H1 (cell line): ENCODE results near the gene TMEM45B. TPM values are rescaled to one million over a fixed set of nuclear protein-coding genes. Genes with fewer than 3 reads are reported as not detected.
"Not testable (repeated sequence)": the region's sequence is repeated elsewhere in the genome, so short reads cannot be mapped to it uniquely, and the experiment has no call there.

Source experiments
- CTCF ChIA-PET: fragments of 300-600 bp; sonication (Branson Sonifier 250); formaldehyde crosslinking; loops from one replicate; lab custom pipeline; 2021; ENCODE audit not compliant: partially characterized antibody; lab: Charles Lee
- POLR2A ChIA-PET: fragments of 300-600 bp; sonication (Branson Sonifier 250); formaldehyde crosslinking; loops from one replicate; lab custom pipeline; 2021; ENCODE audit warnings: inconsistent platforms; ENCODE audit not compliant: partially characterized antibody; lab: Charles Lee
- DNase-seq, 2 experiments: peaks; one replicate each; pipeline versions ENCODE4 v3.0.0 to v3.0.0-alpha.2; 2010 to 2022; ENCODE audit warnings: low spot score in 2 of 2, low read depth in 1 of 2, mixed read lengths in 1 of 2
- FAIRE-seq: peaks from 2 replicates; lab custom pipeline; 2011; peaks lifted over from hg19 to GRCh38; lab: Jason Lieb, UNC
- H2AFZ ChIP-seq: 2 replicates; pipeline ENCODE4 v1.8.1; 2012; ENCODE audit warnings: low read length, inconsistent platforms
- H2AK5ac ChIP-seq: 2 replicates; pipeline ENCODE4 v1.6.1; 2013; ENCODE audit warnings: low read depth, low read length
- H2BK120ac ChIP-seq: replicated peaks from 2 replicates; pipeline ENCODE3; 2013; ENCODE audit warnings: low read depth, low read length, inconsistent platforms
- H2BK12ac ChIP-seq: 2 replicates; pipeline ENCODE4 v1.6.1; 2013; ENCODE audit warnings: low read depth, low read length
- H2BK15ac ChIP-seq: 2 replicates; pipeline ENCODE4 v1.6.1; 2013; ENCODE audit warnings: low read length
- H2BK20ac ChIP-seq: 2 replicates; pipeline ENCODE4 v1.6.1; 2013; ENCODE audit warnings: low read length
- H2BK5ac ChIP-seq: 2 replicates; pipeline ENCODE4 v1.6.1; 2013; ENCODE audit warnings: low read depth, low read length
- H3K14ac ChIP-seq: 2 replicates; pipeline ENCODE4 v1.6.1; 2013; ENCODE audit warnings: inconsistent platforms; ENCODE audit not compliant: insufficient read length
- H3K18ac ChIP-seq: 2 replicates; pipeline ENCODE4 v1.6.1; 2013; ENCODE audit warnings: low read length; ENCODE audit errors: extremely low read depth
- H3K23ac ChIP-seq: 2 replicates; pipeline ENCODE4 v1.6.1; 2013; ENCODE audit warnings: inconsistent platforms; ENCODE audit not compliant: insufficient read length
- H3K23me2 ChIP-seq: 2 replicates; pipeline ENCODE4 v1.6.1; 2013; ENCODE audit warnings: low read depth, low read length
- H3K27ac ChIP-seq: 2 replicates; pipeline ENCODE4 v1.6.1; 2011; ENCODE audit warnings: low read depth, low read length, inconsistent platforms
- H3K27me3 ChIP-seq, 4 experiments: replicated peaks in 1 of 4; 1 replicate in 1 of 4; 2 replicates in 3 of 4; pipeline versions ENCODE4 v1.6.1 to v1.8.1; 2011 to 2013; ENCODE audit warnings: low read length in 3 of 4, mild to moderate bottlenecking in 3 of 4, inconsistent platforms in 2 of 4, mixed read lengths in 2 of 4, moderate library complexity in 1 of 4; ENCODE audit not compliant: control insufficient read depth in 3 of 4, insufficient read depth in 3 of 4; ENCODE audit errors: extremely low read depth in 1 of 4
- H3K36me3 ChIP-seq, 4 experiments: 2 replicates each; pipeline versions ENCODE4 v1.6.1 to v1.8.1; 2011 to 2013; ENCODE audit warnings: mild to moderate bottlenecking in 4 of 4, low read length in 3 of 4, moderate library complexity in 2 of 4, control low read depth in 1 of 4, inconsistent platforms in 1 of 4; ENCODE audit not compliant: insufficient read depth in 4 of 4, control insufficient read depth in 2 of 4
- H3K4ac ChIP-seq: replicated peaks from 2 replicates; pipeline ENCODE3; 2013; ENCODE audit warnings: low read length, low read depth, mixed read lengths, inconsistent platforms; ENCODE audit not compliant: insufficient read length
- H3K4me1 ChIP-seq, 4 experiments: replicated peaks in 1 of 4; 1 replicate in 1 of 4; 2 replicates in 3 of 4; pipeline versions ENCODE4 v1.6.1 to v1.8.1; 2011 to 2013; ENCODE audit warnings: low read length in 3 of 4, inconsistent platforms in 2 of 4, mixed read lengths in 1 of 4; ENCODE audit not compliant: insufficient read depth in 4 of 4, control insufficient read depth in 3 of 4
- H3K4me2 ChIP-seq, 2 experiments: 2 replicates each; pipeline versions ENCODE4 v1.6.1 to v1.8.1; 2011 to 2013; ENCODE audit warnings: low read depth in 2 of 2, low read length in 2 of 2, control low read depth in 1 of 2, inconsistent platforms in 1 of 2, mild to moderate bottlenecking in 1 of 2; ENCODE audit not compliant: insufficient read depth in 1 of 2
- H3K4me3 ChIP-seq, 4 experiments: fragments of 200-600, 300-600 bp in 1 of 4; sonication (generic), shearing (Covaris generic), sonication (Bioruptor Twin) in 1 of 4; 2 replicates each; pipeline versions ENCODE4 v1.5.1 to v1.8.1; 2011 to 2016; ENCODE audit warnings: low read length in 4 of 4, low read depth in 3 of 4, control low read depth in 2 of 4, inconsistent platforms in 2 of 4, mild to moderate bottlenecking in 2 of 4, mixed read lengths in 1 of 4, moderate library complexity in 1 of 4; ENCODE audit not compliant: insufficient read depth in 2 of 4; ENCODE audit errors: extremely low read depth in 1 of 4
- H3K56ac ChIP-seq: replicated peaks from 2 replicates; pipeline ENCODE3; 2013; ENCODE audit warnings: low read depth, mild to moderate bottlenecking, mixed read lengths, low read length, inconsistent platforms; ENCODE audit not compliant: insufficient read length
- H3K79me1 ChIP-seq: 2 replicates; pipeline ENCODE4 v1.6.1; 2013; ENCODE audit warnings: low read depth, low read length, control low read depth
- H3K79me2 ChIP-seq, 2 experiments: 2 replicates each; pipeline versions ENCODE4 v1.6.1 to v1.8.1; 2012 to 2013; ENCODE audit warnings: low read length in 2 of 2, mild to moderate bottlenecking in 2 of 2, inconsistent platforms in 1 of 2; ENCODE audit not compliant: insufficient read depth in 2 of 2, control insufficient read depth in 1 of 2
- H3K9ac ChIP-seq, 4 experiments: replicated peaks in 1 of 4; 1 replicate in 1 of 4; 2 replicates in 3 of 4; pipeline versions ENCODE4 v1.6.1 to v1.8.1; 2011 to 2013; ENCODE audit warnings: low read depth in 3 of 4, low read length in 3 of 4, control low read depth in 2 of 4, mild to moderate bottlenecking in 2 of 4, moderate library complexity in 2 of 4, inconsistent platforms in 1 of 4; ENCODE audit errors: extremely low read depth in 1 of 4
- H3K9me3 ChIP-seq, 2 experiments: 2 replicates each; pipeline versions ENCODE4 v1.6.1 to v1.8.1; 2012 to 2013; ENCODE audit warnings: mild to moderate bottlenecking in 2 of 2, moderate library complexity in 2 of 2, control low read depth in 1 of 2, inconsistent platforms in 1 of 2, low read depth in 1 of 2, low read length in 1 of 2, mixed read lengths in 1 of 2; ENCODE audit not compliant: insufficient read depth in 2 of 2
- H4K20me1 ChIP-seq, 2 experiments: replicated peaks in 1 of 2; 2 replicates each; pipeline versions ENCODE3 to v1.8.1; 2011 to 2013; ENCODE audit warnings: inconsistent platforms in 2 of 2, low read length in 2 of 2, mild to moderate bottlenecking in 1 of 2; ENCODE audit not compliant: insufficient read depth in 2 of 2, control insufficient read depth in 1 of 2
- H4K5ac ChIP-seq: 2 replicates; pipeline ENCODE4 v1.6.1; 2013; ENCODE audit warnings: low read length, low read depth, mixed read lengths, inconsistent platforms; ENCODE audit not compliant: insufficient read length
- H4K8ac ChIP-seq: 2 replicates; pipeline ENCODE4 v1.8.0; 2013; ENCODE audit warnings: mild to moderate bottlenecking, moderate library complexity, low read length, inconsistent platforms; ENCODE audit not compliant: insufficient read depth; ENCODE audit errors: extremely low read depth
- H4K91ac ChIP-seq: replicated peaks from 2 replicates; pipeline ENCODE3; 2013; ENCODE audit warnings: low read length, mixed read lengths, inconsistent platforms; ENCODE audit not compliant: insufficient read length
- WGBS, 2 experiments: shearing (Covaris generic) in 1 of 2; methylation state at CpG; one replicate each; pipeline versions ENCODE4 v1.1.6 to v1.1.7; 2013 to 2015; ENCODE audit warnings: low lambda C conversion rate in 2 of 2, mixed read lengths in 2 of 2, inconsistent platforms in 1 of 2, low coverage in 1 of 2, missing lambda C conversion rate in 1 of 2; ENCODE audit not compliant: insufficient replicate concordance in 2 of 2, insufficient coverage in 1 of 2, insufficient read length in 1 of 2; ENCODE audit errors: extremely low coverage in 1 of 2, missing lambda C conversion rate in 1 of 2; 5-methylcytosine and 5-hydroxymethylcytosine counted together
- polyA plus RNA-seq, 7 experiments: library from polyadenylated mRNA; depleted of rRNA in 3 of 7; stranded (reverse) in 5 of 7; unstranded in 2 of 7; fragments of >200 nt in 5 of 7; fragments of 200-250 nt in 2 of 7; gene quantifications; 1 replicate in 5 of 7; 2 replicates in 1 of 7; 4 replicates in 1 of 7; pipeline versions ENCODE4 v1.2.1 to v1.2.3, GENCODE V29; 2011 to 2013; ENCODE audit warnings: missing spikeins in 2 of 7, mixed read lengths in 2 of 7
- total RNA-seq: library from RNA; stranded (reverse); fragmentation: NEBNext Ultra II Directional; extraction: Animal tissue kit (Norgen Biotek cat#: 25700); gene quantifications from 2 replicates; pipeline ENCODE4 v1.2.1, GENCODE V29; 2021

Gene TMEM45B
- total and polyA plus RNA-seq, 2 of the 8 experiments (the other 6 are each of a cell fraction or from before 2014, with no cell fraction given) = 0.23 TPM; not detected in 1

DNA sequence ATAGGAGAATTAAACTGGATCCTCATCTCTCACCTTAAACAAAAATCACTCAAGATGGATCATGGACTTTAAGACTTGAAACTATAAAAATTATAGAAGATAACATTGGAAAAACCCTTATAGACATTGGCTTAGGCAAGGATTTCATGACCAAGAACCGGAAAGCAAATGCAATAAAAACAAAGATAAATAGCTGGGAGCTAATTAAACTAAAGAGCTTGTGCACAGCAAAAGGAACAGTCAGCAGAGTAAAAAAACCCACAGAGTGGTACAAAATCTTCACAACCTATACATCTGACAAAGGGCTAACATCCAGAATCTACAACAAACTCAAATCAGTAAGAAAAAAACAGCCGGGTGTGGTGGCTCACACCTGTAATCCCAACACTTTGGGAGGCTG lies 7.4 kb upstream of the TMEM45B start:
- H3K79me1 ChIP-seq, H3K23ac ChIP-seq, H2AFZ ChIP-seq, H4K20me1 ChIP-seq, H2BK15ac ChIP-seq, H3K9ac ChIP-seq, H3K27ac ChIP-seq, H2BK12ac ChIP-seq, H3K36me3 ChIP-seq, H3K23me2 ChIP-seq, H3K9me3 ChIP-seq, H3K14ac ChIP-seq, H2BK20ac ChIP-seq, H3K56ac ChIP-seq, H3K4ac ChIP-seq, POLR2A ChIA-PET, H4K8ac ChIP-seq, H3K79me2 ChIP-seq, H4K5ac ChIP-seq, DNase-seq, H3K4me3 ChIP-seq, FAIRE-seq, H3K4me1 ChIP-seq, H3K27me3 ChIP-seq, H2BK120ac ChIP-seq, H4K91ac ChIP-seq, H3K4me2 ChIP-seq, H2BK5ac ChIP-seq, H2AK5ac ChIP-seq, H3K18ac ChIP-seq: not testable (repeated sequence)
- 84% methylated on average over 2 of the region's 2 CpGs; no CpG with 5 or more reads in 1 of the 2 experiments for WGBS, 2 experiments
- CTCF ChIA-PET = interaction anchor here (0.9 kb wide), 1 partner anchor 82 kb away, joined by 3 read pairs; no protein-coding TSS in a partner anchor
